GM23338 (cell line): ENCODE results near the gene RALBP1. TPM values are rescaled to one million over a fixed set of nuclear protein-coding genes. Genes with fewer than 3 reads are reported as not detected.

Source experiments
- ATAC-seq: fragments of 200-7000 bp; cut with Tn5 transposase; 3 replicates; pipeline ENCODE4 v1.9.1; 2020
- DNase-seq: peaks from one replicate; pipeline ENCODE4 v3.0.0-alpha.2; 2015; ENCODE audit warnings: low spot score
- H2AFZ ChIP-seq: fragments of 200-600 bp; sonication (generic); 2 replicates; pipeline ENCODE4 v1.8.0; 2016; ENCODE audit warnings: antibody characterized with exemption, mild to moderate bottlenecking, moderate library complexity
- H3F3A ChIP-seq: fragments of 200-600 bp; sonication (generic); replicated peaks from 2 replicates; pipeline ENCODE4 v1.8.0; 2017; ENCODE audit warnings: antibody characterized with exemption, mixed run types, low read depth
- H3K27ac ChIP-seq: fragments of 200-600 bp; sonication (generic); 2 replicates; pipeline ENCODE4 v1.6.1; 2016; ENCODE audit warnings: low read depth
- H3K27me3 ChIP-seq: fragments of 200-600 bp; sonication (generic); 2 replicates; pipeline ENCODE4 v1.8.0; 2016; ENCODE audit warnings: mild to moderate bottlenecking, mixed run types, moderate library complexity; ENCODE audit not compliant: insufficient read depth
- H3K36me3 ChIP-seq: fragments of 200-600 bp; sonication (generic); 2 replicates; pipeline ENCODE4 v1.8.0; 2016; ENCODE audit warnings: mild to moderate bottlenecking; ENCODE audit not compliant: insufficient read depth
- H3K4me1 ChIP-seq: fragments of 200-600 bp; sonication (generic); 2 replicates; pipeline ENCODE4 v1.8.0; 2016; ENCODE audit warnings: mild to moderate bottlenecking, moderate library complexity; ENCODE audit not compliant: insufficient read depth
- H3K4me2 ChIP-seq: fragments of 200-600 bp; sonication (generic); 2 replicates; pipeline ENCODE4 v1.7.1; 2017; ENCODE audit warnings: mixed run types
- H3K4me3 ChIP-seq: fragments of 200-600 bp; sonication (generic); 2 replicates; pipeline ENCODE4 v1.6.1; 2016; ENCODE audit warnings: mixed run types
- H3K79me2 ChIP-seq: fragments of 200-600 bp; sonication (generic); replicated peaks from 2 replicates; pipeline ENCODE4 v1.8.0; 2017; ENCODE audit warnings: mild to moderate bottlenecking; ENCODE audit not compliant: insufficient read depth
- H3K9me2 ChIP-seq: fragments of 200-600 bp; sonication (generic); 2 replicates; pipeline ENCODE4 v1.8.0; 2017; ENCODE audit not compliant: insufficient read depth
- H4K20me1 ChIP-seq: fragments of 200-600 bp; sonication (generic); replicated peaks from 2 replicates; pipeline ENCODE4 v1.8.0; 2017; ENCODE audit warnings: mild to moderate bottlenecking; ENCODE audit not compliant: insufficient read depth
- H3K27ac Mint-ChIP-seq: 2 replicates; pipeline ENCODE4 v1.8.0; 2020; ENCODE audit warnings: inconsistent platforms, mild to moderate bottlenecking, moderate library complexity, mixed read lengths
- H3K27me3 Mint-ChIP-seq: 3 replicates; pipeline ENCODE4 v1.8.0; 2022; ENCODE audit warnings: low read depth, mild to moderate bottlenecking, moderate library complexity, mixed read lengths, inconsistent platforms; ENCODE audit not compliant: insufficient read depth, poor library complexity
- H3K36me3 Mint-ChIP-seq: 3 replicates; pipeline ENCODE4 v1.8.0; 2021; ENCODE audit warnings: low read depth, mild to moderate bottlenecking, inconsistent platforms, moderate library complexity, mixed read lengths
- H3K4me1 Mint-ChIP-seq: 3 replicates; pipeline ENCODE4 v1.8.0; 2020; ENCODE audit warnings: mild to moderate bottlenecking, inconsistent platforms, mixed read lengths
- H3K4me3 Mint-ChIP-seq: 3 replicates; pipeline ENCODE4 v1.8.0; 2021; ENCODE audit warnings: moderate library complexity, mild to moderate bottlenecking, inconsistent platforms, mixed read lengths
- H3K9me3 Mint-ChIP-seq: 3 replicates; pipeline ENCODE4 v1.8.0; 2020; ENCODE audit warnings: moderate library complexity, mild to moderate bottlenecking, inconsistent platforms, mixed read lengths
- CREB1 ChIP-seq: fragments of 250-450 bp; sonication (Bioruptor Pico); IDR thresholded peaks from 2 replicates; pipeline ENCODE4 v1.5.0; 2020; ENCODE audit warnings: low read depth, mild to moderate bottlenecking, moderate library complexity
- EZH2 ChIP-seq: fragments of 200-600 bp; sonication (generic); IDR thresholded peaks from one replicate; pipeline ENCODE4 v1.8.0; 2017; ENCODE audit warnings: antibody characterized with exemption, mild to moderate bottlenecking, low read depth; ENCODE audit not compliant: unreplicated experiment
- JUNB ChIP-seq: IDR thresholded peaks from one replicate; pipeline ENCODE4 v1.6.1; 2016; ENCODE audit warnings: antibody characterized with exemption; ENCODE audit not compliant: unreplicated experiment
- NANOG ChIP-seq: IDR thresholded peaks from 2 replicates; pipeline ENCODE4 v1.6.1; 2016; ENCODE audit warnings: antibody characterized with exemption, borderline replicate concordance
- POLR2AphosphoS5 ChIP-seq: IDR thresholded peaks from 2 replicates; pipeline ENCODE4 v1.6.1; 2016; ENCODE audit warnings: antibody characterized with exemption, low read depth
- STAT1 ChIP-seq: IDR thresholded peaks from one replicate; pipeline ENCODE4 v1.6.1; 2016; ENCODE audit warnings: antibody characterized with exemption; ENCODE audit not compliant: unreplicated experiment
- ZNF331 ChIP-seq: fragments of 250-450 bp; sonication (Bioruptor Pico); IDR thresholded peaks from 2 replicates; pipeline ENCODE4 v1.5.0; 2020; ENCODE audit warnings: low read depth, mild to moderate bottlenecking, moderate library complexity
- polyA plus RNA-seq: library from polyadenylated mRNA; unstranded; fragments of >200 nt; fragmentation: Nextera tagmentation; extraction: Ambion mirVana; gene quantifications from 2 replicates; pipeline ENCODE4 v1.2.1, GENCODE V29; 2016
- total RNA-seq: library from RNA; depleted of rRNA; stranded (reverse); fragments of >200 nt; shearing (Covaris generic); gene quantifications from 2 replicates; pipeline ENCODE4 v1.2.3, GENCODE V29; 2014
- TF ChIP-seq, protein P1 (sequence below): fragments of 250-450 bp; sonication (Bioruptor Pico); IDR thresholded peaks from 2 replicates; pipeline ENCODE4 v1.5.0; 2020; ENCODE audit warnings: mild to moderate bottlenecking, moderate library complexity
- TF ChIP-seq, protein P2 (sequence below): IDR thresholded peaks from 2 replicates; pipeline ENCODE4 v1.6.1; 2016; ENCODE audit warnings: antibody characterized with exemption
- TF ChIP-seq, protein P3 (sequence below): IDR thresholded peaks from one replicate; pipeline ENCODE4 v1.6.1; 2018; ENCODE audit warnings: antibody characterized with exemption; ENCODE audit not compliant: unreplicated experiment

Gene RALBP1
- total and polyA plus RNA-seq, 2 experiments from 2014 or later = 80.9 to 103 TPM

DNA sequence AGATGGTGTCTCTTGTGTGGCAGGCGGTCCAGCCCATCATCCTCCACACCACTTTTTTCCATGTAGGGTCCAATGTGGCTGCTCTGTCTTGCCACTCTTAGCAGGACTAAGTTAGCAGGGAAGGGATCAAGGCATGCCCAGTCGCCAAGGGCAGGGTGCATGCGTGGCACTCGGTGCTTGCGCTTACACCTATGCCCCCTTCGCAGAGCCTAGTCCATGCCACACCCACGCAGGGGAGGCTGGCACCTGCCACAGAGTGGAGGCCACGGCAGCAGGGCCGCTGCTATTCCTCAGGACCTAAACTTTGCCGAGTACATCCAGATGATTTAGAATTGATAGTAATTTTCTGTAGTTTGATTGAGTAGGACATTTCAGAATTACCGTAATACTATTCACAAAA is 59.5 kb downstream of the RALBP1 start (continued):
- TF ChIP-seq, protein P1, sequence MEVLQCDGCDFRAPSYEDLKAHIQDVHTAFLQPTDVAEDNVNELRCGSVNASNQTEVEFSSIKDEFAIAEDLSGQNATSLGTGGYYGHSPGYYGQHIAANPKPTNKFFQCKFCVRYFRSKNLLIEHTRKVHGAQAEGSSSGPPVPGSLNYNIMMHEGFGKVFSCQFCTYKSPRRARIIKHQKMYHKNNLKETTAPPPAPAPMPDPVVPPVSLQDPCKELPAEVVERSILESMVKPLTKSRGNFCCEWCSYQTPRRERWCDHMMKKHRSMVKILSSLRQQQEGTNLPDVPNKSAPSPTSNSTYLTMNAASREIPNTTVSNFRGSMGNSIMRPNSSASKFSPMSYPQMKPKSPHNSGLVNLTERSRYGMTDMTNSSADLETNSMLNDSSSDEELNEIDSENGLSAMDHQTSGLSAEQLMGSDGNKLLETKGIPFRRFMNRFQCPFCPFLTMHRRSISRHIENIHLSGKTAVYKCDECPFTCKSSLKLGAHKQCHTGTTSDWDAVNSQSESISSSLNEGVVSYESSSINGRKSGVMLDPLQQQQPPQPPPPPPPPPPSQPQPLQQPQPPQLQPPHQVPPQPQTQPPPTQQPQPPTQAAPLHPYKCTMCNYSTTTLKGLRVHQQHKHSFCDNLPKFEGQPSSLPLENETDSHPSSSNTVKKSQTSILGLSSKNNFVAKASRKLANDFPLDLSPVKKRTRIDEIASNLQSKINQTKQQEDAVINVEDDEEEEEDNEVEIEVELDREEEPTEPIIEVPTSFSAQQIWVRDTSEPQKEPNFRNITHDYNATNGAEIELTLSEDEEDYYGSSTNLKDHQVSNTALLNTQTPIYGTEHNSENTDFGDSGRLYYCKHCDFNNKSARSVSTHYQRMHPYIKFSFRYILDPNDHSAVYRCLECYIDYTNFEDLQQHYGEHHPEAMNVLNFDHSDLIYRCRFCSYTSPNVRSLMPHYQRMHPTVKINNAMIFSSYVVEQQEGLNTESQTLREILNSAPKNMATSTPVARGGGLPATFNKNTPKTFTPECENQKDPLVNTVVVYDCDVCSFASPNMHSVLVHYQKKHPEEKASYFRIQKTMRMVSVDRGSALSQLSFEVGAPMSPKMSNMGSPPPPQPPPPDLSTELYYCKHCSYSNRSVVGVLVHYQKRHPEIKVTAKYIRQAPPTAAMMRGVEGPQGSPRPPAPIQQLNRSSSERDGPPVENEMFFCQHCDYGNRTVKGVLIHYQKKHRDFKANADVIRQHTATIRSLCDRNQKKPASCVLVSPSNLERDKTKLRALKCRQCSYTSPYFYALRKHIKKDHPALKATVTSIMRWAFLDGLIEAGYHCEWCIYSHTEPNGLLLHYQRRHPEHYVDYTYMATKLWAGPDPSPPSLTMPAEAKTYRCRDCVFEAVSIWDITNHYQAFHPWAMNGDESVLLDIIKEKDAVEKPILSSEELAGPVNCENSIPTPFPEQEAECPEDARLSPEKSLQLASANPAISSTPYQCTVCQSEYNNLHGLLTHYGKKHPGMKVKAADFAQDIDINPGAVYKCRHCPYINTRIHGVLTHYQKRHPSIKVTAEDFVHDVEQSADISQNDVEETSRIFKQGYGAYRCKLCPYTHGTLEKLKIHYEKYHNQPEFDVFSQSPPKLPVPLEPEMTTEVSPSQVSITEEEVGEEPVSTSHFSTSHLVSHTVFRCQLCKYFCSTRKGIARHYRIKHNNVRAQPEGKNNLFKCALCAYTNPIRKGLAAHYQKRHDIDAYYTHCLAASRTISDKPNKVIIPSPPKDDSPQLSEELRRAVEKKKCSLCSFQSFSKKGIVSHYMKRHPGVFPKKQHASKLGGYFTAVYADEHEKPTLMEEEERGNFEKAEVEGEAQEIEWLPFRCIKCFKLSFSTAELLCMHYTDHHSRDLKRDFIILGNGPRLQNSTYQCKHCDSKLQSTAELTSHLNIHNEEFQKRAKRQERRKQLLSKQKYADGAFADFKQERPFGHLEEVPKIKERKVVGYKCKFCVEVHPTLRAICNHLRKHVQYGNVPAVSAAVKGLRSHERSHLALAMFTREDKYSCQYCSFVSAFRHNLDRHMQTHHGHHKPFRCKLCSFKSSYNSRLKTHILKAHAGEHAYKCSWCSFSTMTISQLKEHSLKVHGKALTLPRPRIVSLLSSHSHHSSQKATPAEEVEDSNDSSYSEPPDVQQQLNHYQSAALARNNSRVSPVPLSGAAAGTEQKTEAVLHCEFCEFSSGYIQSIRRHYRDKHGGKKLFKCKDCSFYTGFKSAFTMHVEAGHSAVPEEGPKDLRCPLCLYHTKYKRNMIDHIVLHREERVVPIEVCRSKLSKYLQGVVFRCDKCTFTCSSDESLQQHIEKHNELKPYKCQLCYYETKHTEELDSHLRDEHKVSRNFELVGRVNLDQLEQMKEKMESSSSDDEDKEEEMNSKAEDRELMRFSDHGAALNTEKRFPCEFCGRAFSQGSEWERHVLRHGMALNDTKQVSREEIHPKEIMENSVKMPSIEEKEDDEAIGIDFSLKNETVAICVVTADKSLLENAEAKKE (CRISPR knock-in tag) = no peak
- no peak for TF ChIP-seq STAT1
- TF ChIP-seq CREB1 (CRISPR knock-in tag) = no peak
- no peak for TF ChIP-seq EZH2
- no peak for TF ChIP-seq NANOG
- TF ChIP-seq, protein P2, sequence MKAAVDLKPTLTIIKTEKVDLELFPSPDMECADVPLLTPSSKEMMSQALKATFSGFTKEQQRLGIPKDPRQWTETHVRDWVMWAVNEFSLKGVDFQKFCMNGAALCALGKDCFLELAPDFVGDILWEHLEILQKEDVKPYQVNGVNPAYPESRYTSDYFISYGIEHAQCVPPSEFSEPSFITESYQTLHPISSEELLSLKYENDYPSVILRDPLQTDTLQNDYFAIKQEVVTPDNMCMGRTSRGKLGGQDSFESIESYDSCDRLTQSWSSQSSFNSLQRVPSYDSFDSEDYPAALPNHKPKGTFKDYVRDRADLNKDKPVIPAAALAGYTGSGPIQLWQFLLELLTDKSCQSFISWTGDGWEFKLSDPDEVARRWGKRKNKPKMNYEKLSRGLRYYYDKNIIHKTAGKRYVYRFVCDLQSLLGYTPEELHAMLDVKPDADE = no peak
- TF ChIP-seq JUNB = no peak
- TF ChIP-seq ZNF331 (CRISPR knock-in tag) = no peak
- no peak for TF ChIP-seq POLR2AphosphoS5

DNA sequence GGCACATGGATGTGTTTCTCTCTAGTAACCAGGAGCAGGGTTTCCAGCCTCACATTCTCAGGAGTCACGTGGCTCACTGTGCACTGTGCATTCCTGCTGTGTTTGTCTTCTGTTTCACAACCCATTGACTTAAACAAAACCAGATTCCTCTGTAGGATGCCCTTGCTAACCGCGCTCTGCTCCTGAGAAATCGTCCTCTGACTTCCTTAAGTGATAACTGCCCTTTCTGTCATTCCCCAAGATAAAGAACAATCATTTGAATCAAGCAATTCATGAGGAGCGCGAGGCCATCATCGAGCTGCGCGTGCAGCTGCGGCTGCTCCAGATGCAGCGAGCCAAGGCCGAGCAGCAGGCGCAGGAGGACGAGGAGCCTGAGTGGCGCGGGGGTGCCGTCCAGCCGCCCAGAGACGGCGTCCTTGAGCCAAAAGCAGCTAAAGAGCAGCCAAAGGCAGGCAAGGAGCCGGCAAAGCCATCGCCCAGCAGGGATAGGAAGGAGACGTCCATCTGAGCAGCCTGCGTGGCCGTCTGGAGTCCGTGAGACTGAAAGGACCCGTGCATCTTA is 60.2 kb downstream of the RALBP1 start:
- no peak for DNase-seq
- H3K4me2 ChIP-seq = no peak overlapping the region
- H4K20me1 ChIP-seq = no peaks in the 10 kb centered on the region; the same call in 1 of the 2 replicates
- no peaks in the 10 kb centered on the region for H3K79me2 ChIP-seq
- H2AFZ ChIP-seq = no peak overlapping the region
- no peaks in the 10 kb centered on the region for H3K27me3 ChIP-seq
- no peaks in the 10 kb centered on the region for H3K9me3 Mint-ChIP-seq
- H3K27ac ChIP-seq = no peak overlapping the region
- 0 out of 2 replicates have a peak, but pooled peaks cover 3% of the 10 kb centered on the region for H3F3A ChIP-seq
- ATAC-seq = no peak
- H3K27me3 Mint-ChIP-seq = peaks cover 3% of the 10 kb centered on the region
- H3K36me3 ChIP-seq = no peaks in the 10 kb centered on the region; the same call in 1 of the 2 replicates
- no peak overlapping the region for H3K4me3 Mint-ChIP-seq
- H3K4me1 ChIP-seq = no peaks in the 10 kb centered on the region
- no peak overlapping the region for H3K4me3 ChIP-seq
- no peak overlapping the region for H3K27ac Mint-ChIP-seq
- H3K9me2 ChIP-seq = no peaks in the 10 kb centered on the region
- H3K36me3 Mint-ChIP-seq = peaks cover 30% of the 10 kb centered on the region
- H3K4me1 Mint-ChIP-seq = peaks cover 6% of the 10 kb centered on the region
- TF ChIP-seq, protein P2 = no peak
- TF ChIP-seq, protein P3, sequence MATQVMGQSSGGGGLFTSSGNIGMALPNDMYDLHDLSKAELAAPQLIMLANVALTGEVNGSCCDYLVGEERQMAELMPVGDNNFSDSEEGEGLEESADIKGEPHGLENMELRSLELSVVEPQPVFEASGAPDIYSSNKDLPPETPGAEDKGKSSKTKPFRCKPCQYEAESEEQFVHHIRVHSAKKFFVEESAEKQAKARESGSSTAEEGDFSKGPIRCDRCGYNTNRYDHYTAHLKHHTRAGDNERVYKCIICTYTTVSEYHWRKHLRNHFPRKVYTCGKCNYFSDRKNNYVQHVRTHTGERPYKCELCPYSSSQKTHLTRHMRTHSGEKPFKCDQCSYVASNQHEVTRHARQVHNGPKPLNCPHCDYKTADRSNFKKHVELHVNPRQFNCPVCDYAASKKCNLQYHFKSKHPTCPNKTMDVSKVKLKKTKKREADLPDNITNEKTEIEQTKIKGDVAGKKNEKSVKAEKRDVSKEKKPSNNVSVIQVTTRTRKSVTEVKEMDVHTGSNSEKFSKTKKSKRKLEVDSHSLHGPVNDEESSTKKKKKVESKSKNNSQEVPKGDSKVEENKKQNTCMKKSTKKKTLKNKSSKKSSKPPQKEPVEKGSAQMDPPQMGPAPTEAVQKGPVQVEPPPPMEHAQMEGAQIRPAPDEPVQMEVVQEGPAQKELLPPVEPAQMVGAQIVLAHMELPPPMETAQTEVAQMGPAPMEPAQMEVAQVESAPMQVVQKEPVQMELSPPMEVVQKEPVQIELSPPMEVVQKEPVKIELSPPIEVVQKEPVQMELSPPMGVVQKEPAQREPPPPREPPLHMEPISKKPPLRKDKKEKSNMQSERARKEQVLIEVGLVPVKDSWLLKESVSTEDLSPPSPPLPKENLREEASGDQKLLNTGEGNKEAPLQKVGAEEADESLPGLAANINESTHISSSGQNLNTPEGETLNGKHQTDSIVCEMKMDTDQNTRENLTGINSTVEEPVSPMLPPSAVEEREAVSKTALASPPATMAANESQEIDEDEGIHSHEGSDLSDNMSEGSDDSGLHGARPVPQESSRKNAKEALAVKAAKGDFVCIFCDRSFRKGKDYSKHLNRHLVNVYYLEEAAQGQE = no peak
- no peak for TF ChIP-seq POLR2AphosphoS5
